Lower lobe of right lung (tissue), 2 donors: ENCODE measurements around the gene SRGAP1. TPM values are rescaled to one million over a fixed set of nuclear protein-coding genes. Genes with fewer than 3 reads are reported as not detected.

Experiments
- ATAC-seq, 2 donors: fragments of 200-7000 bp; cut with Tn5 transposase; one replicate each; pipeline ENCODE4 v1.9.1; 2020 to 2022; ENCODE audit warnings: mild to moderate bottlenecking in 2 of 2, moderate library complexity in 2 of 2
- DNase-seq: peaks from one replicate; pipeline ENCODE4 v3.0.0-alpha.2; 2020
- H3K27ac ChIP-seq: fragments of 200-600 bp; one replicate; pipeline ENCODE4 v1.8.0; 2022
- H3K27me3 ChIP-seq: fragments of 200-600 bp; one replicate; pipeline ENCODE4 v1.8.0; 2022; ENCODE audit warnings: low read depth
- H3K36me3 ChIP-seq: fragments of 200-600 bp; one replicate; pipeline ENCODE4 v1.8.0; 2022; ENCODE audit warnings: mild to moderate bottlenecking
- H3K4me1 ChIP-seq: fragments of 200-600 bp; one replicate; pipeline ENCODE4 v1.8.0; 2022
- H3K4me3 ChIP-seq: fragments of 200-600 bp; one replicate; pipeline ENCODE4 v1.8.0; 2022; ENCODE audit warnings: mild to moderate bottlenecking
- H3K9me3 ChIP-seq: fragments of 200-600 bp; one replicate; pipeline ENCODE4 v1.8.0; 2022
- CTCF ChIP-seq: fragments of 200-600 bp; IDR thresholded peaks from one replicate; pipeline ENCODE4 v1.8.0; 2022; ENCODE audit warnings: antibody characterized with exemption, mild to moderate bottlenecking
- intact Hi-C: fragments of 100-400 bp; cut with DNase I; formaldehyde crosslinking; loops from one replicate; pipeline ENCODE4 v1.11.0; 2022
- total RNA-seq: library from RNA; stranded (reverse); fragmentation: NEBNext Ultra II Directional; extraction: Animal tissue kit (Norgen Biotek cat#: 25700); gene quantifications from one replicate; pipeline ENCODE4 v1.2.1, GENCODE V29; 2021
- donor health status: DM: no; HTN: yes; CAD: no; lungs with severe emphysema.

Gene SRGAP1
- total RNA-seq, 1 donor from 2014 or later = 6.7 TPM

GRCh38 chr12:64034901-64035576 lies 190.5 kb downstream of the SRGAP1 start:
- no peak for TF ChIP-seq CTCF
- no peaks in the 10 kb centered on the region for H3K36me3 ChIP-seq
- DNase-seq (no peak), ATAC-seq (no peak)
- no peaks in the 10 kb centered on the region for H3K9me3 ChIP-seq
- H3K27me3 ChIP-seq = no peaks in the 10 kb centered on the region
- no peak overlapping the region for H3K27ac ChIP-seq
- intact Hi-C loops = no loop called here
- H3K4me1 ChIP-seq = peaks cover 4% of the 10 kb centered on the region
- H3K4me3 ChIP-seq = no peak overlapping the region

GRCh38 chr12:64036414-64036813 lies 191.9 kb downstream of the SRGAP1 start:
- intact Hi-C loops = no loop called here
- ATAC-seq (no peak), DNase-seq (no peak)
- Histone ChIP-seq H3K4me1 (peaks cover 6% of the 10 kb centered on the region), H3K27ac (no peak overlapping the region), H3K36me3 (no peaks in the 10 kb centered on the region), H3K9me3 (no peaks in the 10 kb centered on the region), H3K4me3 (no peak overlapping the region), H3K27me3 (no peaks in the 10 kb centered on the region)
- no peak for TF ChIP-seq CTCF

- TF ChIP-seq CTCF = no peak
- DNase-seq = no peak
- no peak overlapping the region for H3K27ac ChIP-seq
Observed at GRCh38 chr12:64039281-64039871, 194.9 kb downstream of the SRGAP1 start.

GRCh38 chr12:64042911-64043310 lies 198.4 kb downstream of the SRGAP1 start:
- TF ChIP-seq CTCF = no peak
- ATAC-seq (no peak), DNase-seq (no peak)
- H3K4me1 ChIP-seq = peaks cover 6% of the 10 kb centered on the region
- H3K27ac ChIP-seq = no peak overlapping the region
- H3K36me3 ChIP-seq = no peaks in the 10 kb centered on the region
- intact Hi-C loops = no loop called here
- H3K27me3 ChIP-seq = no peaks in the 10 kb centered on the region
- H3K4me3 ChIP-seq = no peak overlapping the region
- no peaks in the 10 kb centered on the region for H3K9me3 ChIP-seq

More at GRCh38 chr12:64039281-64039871, 194.9 kb downstream of the SRGAP1 start:
- Histone ChIP-seq H3K9me3 (no peaks in the 10 kb centered on the region), H3K4me3 (no peak overlapping the region), H3K27me3 (no peaks in the 10 kb centered on the region), H3K36me3 (no peaks in the 10 kb centered on the region), H3K4me1 (peaks cover 6% of the 10 kb centered on the region)
- intact Hi-C loops = no loop called here
- peak; percentile 23 for ATAC-seq

- TF ChIP-seq CTCF = no peak
- no peak overlapping the region for H3K27ac ChIP-seq
- no peak overlapping the region for H3K4me3 ChIP-seq
- no peaks in the 10 kb centered on the region for H3K36me3 ChIP-seq
- DNase-seq = no peak
- H3K27me3 ChIP-seq = no peaks in the 10 kb centered on the region
- intact Hi-C loops = no loop called here
- peaks cover 6% of the 10 kb centered on the region for H3K4me1 ChIP-seq
- H3K9me3 ChIP-seq = no peaks in the 10 kb centered on the region
- no peak for ATAC-seq
Observed at GRCh38 chr12:64044191-64044590, 199.7 kb downstream of the SRGAP1 start.
